GM12892 (cell line): ENCODE measurements around the gene HES5.

Experiments used
- POLR2A ChIP-seq: IDR thresholded peaks from 2 replicates; pipeline ENCODE4 v1.6.1; 2011; ENCODE audit warnings: low read depth, low read length, control low read depth
- POLR2AphosphoS5 ChIP-seq: IDR thresholded peaks from 2 replicates; pipeline ENCODE4 v1.6.1; 2011; ENCODE audit warnings: low read depth, low read length, control low read depth
- TAF1 ChIP-seq: IDR thresholded peaks from 2 replicates; pipeline ENCODE4 v1.6.1; 2011; ENCODE audit warnings: low read depth, mild to moderate bottlenecking, control low read depth, low read length, borderline replicate concordance

GRCh38 chr1:2561898-2562895 is 32.1 kb upstream of the HES5 start:
- TF ChIP-seq POLR2AphosphoS5 (no peak), POLR2A (no peak), TAF1 (no peak)
